ENCODE results near the gene IFNLR1.

Gene IFNLR1

DNA sequence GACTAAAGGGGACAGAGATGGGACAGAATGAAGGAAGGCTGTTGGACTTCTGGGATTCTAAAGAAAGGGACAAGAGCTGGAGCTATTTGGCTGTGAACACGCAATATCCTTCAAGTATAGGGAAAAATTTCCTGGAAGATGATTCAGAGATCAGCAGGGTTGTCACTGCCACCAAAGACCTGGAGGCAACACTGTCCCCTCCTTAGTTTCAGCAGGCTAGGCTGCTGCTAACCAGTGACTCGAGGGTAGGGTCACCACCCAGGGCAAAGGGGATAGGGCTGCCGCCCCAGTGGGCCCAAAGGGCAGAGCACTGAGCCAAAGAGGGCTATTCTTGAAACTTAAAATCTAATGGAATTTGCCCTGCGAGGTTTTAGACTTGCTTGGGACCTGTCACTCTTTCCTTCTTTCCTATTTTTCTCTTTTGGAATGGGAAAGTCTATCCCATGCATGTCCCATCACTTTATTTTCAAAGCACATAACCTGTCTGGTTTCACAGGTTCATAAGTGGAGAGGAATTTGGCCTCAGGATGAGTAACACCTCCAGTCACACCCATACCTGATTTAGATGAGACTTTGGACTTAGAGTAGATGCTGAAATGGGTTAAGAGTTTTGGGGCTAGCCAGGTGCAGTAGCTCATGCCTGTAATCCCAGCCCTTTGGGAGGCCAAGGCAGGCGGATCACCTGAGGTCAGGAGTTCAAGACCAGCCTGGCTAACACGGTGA is 11.9 kb downstream of the IFNLR1 start:
- DNase-seq, result no peak

DNA sequence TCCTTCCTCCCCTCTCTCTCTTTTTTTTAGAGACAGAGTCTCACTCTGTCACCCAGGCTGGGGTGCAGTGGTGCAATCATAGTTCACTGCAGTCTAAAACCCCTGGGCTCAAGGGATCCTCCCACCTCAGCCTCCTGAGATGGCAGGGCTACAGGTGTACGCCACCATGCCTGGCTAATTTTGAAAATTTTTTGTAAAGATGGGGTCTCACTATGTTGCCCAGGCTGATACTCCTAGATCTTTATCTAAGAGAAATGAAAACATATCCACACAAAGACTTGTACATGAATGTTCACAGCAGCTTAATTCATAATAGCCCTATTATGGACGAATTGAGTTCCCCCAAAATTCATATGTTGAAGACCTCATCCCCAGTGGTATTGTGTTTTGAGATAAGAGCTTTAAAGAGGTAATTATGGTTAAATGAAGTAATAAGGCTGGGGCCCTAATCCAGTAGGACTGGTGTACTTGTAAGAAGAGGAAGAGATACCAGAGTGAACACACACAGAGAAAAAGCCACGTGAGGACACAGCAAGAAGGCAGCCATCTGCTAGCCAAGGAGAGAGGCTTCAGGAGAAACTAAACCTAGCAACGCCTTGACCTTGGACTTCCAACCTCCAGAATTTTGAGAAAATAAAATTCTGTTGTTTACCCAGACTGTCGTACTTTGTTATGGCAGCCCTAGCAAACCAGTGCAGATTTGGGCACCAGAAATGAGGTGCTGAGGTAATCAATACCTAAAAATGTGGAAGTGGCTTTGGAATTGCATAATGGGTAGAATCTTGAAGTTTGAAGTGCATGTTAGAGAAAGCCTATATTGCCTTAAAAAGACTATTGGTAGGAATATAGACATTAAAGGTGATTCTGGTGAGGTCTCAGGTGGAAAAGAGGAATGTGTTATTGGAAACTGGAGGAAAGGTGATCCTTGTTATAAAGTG is 13.2 kb downstream of the IFNLR1 start:
- no peak for DNase-seq

DNA sequence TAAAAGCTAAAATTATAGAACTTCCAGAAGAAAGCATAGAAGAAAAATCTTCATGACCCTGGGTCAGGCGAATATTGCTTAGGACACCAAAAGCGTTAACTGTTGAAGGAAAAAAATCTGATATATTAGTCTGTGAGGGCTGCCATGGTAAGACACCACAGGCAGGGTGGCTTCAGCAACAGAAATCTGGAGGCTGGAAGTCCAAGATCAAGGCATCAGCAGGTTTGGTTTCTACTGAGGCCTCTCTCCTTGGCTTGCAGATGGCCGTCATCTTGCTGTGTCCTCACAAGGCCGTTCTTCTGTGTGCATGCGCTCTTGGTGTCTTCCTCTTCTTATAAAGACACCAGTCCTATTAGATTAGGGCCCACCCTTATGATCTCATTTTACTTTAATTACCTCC is 14.5 kb downstream of the IFNLR1 start:
- peak; percentile 38 for DNase-seq

DNA sequence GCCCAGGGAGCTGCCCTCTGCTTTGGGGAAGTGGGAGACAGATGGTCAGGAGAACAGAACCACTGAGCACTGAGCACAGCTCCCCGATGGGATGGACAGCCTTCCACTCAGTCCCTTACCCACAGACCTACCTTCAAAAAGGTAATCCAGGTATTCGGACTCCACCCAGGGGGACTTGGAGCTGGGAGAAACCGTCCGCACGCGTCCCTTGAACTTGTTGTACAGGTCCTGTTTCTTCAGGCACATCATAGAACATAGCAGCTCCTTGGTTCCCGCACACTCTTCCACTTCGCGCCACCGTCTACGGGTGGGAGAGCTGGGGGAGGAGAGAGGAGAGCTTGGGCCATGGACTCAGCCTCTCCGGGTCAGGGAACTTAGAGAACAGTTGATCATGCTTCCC is 17.8 kb downstream of the IFNLR1 start:
- DNase-seq, result peak; percentile 52

DNA sequence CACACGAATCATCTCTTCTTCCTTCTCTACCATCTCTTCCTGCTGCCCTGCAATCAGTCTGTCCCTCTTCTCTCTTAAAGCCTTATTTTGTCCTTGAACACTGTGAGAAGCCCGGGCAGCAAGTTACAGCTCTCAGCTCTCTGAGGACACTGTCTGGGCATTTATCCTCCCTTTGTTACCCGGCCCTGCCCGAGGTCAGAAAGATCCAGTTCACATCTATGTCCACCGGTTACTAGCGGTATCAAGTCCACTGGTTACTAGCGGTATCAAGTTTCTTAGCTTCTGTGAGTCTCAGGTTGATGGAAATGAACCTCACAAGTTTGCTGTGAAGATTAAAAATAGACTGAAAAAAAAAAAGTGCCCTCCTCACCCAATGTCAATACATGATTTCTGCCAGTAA is 18.8 kb downstream of the IFNLR1 start:
- peak; percentile 19 for DNase-seq

DNA sequence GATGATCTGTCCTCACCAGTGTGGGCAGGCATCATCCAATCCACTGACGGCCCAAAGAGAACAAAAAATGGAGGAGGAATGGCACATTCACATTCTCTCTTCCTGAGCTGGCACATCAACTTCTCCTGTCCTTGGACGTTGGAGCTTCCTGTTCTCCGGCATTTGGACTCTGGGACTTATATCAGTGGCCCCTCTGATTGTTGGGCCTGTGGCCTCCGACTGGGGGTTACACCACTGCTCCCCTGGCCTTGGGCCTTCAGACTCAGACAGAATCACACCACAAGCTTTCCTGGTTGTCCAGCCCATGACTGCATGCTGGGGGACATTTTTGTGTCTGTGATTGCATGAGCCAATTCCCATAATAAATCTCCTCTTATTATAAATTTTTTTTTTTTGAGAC is 20.1 kb downstream of the IFNLR1 start:
- DNase-seq, result peak; percentile 5

DNA sequence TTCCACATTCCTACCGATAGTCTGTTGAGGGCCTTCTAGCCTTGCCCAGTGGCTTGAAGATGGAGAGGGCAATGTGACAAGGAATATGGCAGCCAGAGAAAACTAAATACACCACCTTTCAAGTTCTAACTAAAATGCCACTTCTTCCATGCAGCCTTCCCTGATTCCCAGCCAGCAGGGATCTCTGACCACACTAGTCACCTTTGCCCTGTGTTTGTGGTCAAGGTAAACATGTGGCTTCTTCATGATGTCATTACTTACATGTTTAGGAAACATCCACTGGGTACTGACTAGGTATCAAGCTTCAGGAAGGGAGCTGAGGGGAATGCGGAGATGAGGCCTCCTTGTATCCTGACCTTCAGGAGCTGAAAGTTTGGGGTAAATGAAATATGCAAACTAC is 21.6 kb downstream of the IFNLR1 start:
- peak; percentile 10 for DNase-seq

DNA sequence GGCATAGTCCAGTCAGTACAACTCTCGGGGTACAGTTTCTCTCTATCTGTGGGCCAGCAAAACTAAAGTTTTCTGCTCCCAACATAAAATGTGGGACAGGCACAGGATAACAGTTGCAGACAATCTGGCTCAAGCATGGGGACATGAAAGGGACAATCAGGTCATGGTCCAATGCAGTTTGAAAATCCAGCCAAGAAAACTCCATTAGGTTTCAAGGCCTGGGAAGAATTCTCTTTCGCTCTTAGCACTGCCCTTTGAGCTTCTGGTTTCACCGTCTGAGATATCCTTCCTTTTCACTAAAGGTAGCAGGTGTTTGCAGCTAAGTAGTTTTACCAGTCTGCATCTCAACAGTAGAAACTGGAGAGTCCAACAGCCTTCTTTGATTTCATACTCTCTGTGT is 23.1 kb downstream of the IFNLR1 start:
- DNase-seq, result peak; percentile 12

DNA sequence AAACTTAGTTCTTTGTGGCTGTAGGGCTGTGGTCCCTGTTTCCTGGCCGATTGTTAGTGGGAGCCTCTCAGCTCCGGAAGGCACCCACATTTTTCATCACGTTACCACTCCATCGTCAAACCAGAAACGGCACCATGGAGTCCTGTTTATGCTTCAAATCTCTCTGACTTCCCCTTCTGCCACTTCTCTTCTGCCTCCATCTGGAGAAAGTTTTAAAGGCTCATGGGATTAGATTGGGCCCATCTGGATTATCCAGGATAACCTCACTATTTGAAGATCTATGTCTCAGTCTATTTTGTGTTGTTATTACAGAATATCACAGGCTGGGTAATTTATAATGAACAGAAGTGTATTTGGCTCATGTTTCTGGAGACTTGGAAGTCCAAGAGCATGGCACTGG is 24.9 kb downstream of the IFNLR1 start:
- DNase-seq, result no peak

DNA sequence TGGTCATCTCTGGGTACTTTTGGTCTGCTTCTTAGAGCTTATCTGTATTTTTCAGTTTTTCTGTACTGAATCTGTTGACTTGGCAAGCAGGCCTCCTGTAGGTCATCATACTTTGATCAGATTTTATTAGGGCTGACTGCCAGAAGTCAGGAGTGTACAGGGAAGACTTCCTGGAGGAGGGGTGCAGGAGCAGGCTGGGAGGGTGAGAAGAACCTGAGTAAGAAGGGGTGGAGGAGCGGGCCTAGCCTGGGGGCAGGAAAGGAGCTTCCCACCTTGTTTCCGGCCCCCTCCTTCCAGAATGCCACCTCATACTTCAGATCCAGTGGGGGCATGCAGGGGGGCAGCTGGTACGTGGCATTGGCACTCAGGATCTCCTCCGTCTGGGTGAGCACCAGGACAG is 25.8 kb downstream of the IFNLR1 start:
- DNase-seq, result peak; percentile 36

DNA sequence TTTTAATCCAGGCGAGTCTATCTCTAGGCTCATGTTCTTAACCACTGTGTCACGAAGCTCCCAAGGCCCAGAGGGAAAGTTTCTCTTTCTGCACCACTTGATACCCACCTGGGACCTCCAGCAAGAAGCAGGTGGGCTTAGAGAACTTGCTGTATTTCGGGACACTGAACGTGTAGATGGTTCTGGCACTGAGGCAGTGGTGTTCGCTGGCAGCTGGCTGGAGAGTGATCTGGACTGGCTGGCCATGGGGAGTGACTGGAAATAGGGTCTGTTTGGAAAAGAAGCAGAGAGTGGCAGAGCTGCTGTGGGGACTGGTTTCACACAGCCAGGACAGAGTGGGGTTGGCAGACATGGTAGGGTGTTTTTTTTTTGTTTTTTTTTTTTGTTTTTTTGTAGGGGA is 27.7 kb downstream of the IFNLR1 start:
- DNase-seq, result peak; percentile 41

DNA sequence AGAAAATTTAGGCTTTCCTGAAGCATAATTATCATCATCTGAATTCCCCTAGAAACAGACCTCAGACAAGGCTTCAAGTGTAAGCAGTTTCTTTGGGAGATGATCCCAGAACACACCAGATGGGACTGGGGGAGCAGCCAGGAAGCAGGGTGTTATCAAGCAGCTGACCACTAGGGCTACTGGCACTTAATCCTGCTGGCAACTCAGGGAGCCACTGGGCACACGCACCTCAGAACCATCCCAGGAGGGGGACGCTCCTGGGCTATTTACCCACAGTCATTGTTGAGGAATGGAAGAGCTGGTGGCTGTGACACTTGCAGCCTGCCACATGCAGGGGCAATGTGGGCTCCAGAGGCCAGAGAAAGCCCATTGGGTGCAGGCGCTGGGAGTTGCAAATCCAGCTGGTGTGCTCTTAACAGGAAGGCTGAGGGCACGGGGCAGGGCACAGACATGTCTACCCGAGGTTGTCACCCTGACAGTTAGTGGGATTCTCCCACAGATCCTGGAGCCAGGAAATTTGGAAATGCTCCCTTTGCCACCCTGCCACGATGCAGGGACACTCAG is 29.1 kb downstream of the IFNLR1 start:
- peak; percentile 28 for DNase-seq

DNA sequence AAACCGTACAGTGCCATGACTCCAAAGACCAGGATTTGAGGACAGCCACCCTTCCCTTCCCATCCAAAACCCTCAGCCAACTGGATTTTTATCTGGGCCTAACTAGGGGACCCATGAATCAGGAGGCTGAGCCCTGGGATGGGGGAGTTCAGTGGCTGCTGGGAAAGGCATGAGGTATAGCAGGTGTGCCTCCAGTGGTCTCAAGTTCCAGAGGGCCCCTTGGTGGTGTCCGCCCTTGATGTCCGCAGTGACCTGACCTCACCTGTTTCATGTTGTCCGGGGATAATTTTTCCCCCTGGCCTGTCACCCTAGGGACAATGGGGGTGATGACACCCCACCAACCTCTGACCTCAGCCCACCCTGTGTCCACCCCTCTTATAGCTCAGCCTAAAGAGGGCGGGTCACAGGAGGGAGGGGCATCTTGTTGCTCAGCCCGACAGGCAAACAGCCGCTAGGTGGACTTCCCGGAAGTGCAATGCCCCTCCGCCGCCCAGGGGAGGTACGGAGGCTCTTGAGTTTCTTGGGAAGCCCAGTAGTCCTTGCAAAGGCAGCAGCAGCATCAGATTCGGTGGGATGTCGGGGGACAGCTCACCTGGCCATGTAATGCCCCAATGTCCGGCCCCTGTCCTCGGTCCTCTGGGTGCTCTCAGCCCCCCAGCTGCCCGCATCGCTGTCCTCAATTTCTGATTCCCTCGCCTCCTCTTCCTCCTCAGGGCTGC is 30.4 kb downstream of the IFNLR1 start:
- DNase-seq, result peak; percentile 52

DNA sequence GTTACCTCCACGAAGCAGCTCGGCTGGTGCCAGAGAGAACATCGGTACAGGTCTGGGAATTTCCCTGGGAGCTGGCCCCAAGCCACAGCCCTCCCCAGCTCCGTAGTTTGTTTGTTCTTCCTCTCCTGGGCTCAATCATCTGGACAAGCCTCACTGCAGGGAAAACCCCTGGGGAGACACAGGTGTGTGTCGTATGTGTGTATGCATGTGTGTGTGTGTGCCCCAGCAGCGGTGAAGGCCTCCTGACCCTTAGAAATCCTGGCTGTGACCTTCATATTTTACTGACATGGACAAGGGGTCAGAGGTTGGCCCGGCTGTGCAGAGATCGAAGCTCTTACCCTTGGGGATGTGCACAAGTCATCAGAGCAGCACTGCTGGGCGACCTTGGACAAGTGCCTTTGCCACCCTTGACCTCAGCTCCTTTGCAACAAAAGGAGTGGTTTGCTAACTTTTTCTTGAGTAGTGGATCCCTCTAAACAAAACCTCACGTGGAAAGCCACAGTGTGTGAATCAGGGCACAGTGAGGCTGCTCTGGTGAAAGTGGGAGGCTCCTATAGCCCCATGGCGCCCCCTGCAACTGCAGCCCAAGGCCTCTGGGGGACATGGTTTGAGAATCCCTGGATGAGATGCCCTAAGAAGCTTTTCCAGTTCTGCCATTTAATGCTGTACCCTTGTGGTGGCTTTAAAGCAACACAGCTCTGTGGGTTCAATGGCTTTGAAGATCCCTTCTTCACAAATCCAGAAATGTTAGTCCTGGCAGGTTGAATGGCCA is 31.9 kb downstream of the IFNLR1 start:
- peak; percentile 59 for DNase-seq

DNA sequence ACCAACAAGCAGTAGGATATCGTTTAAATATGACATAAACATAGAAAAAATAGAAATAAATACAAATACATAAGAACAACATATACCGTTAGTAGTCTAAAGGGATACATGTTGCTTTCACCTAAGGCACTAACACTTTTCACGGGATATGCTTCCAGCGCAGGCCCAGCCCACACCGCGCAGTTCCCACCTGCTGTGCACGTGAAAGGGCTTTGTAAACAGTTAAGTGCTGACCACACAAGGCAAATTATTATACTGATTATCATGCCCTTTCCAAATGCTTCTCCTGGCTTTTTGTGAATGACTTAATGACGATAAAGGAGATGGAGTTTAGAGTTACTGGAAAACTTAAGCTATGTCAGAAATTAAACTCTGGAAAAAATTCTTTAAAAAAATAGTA is 32.9 kb downstream of the IFNLR1 start:
- no peak for DNase-seq

DNA sequence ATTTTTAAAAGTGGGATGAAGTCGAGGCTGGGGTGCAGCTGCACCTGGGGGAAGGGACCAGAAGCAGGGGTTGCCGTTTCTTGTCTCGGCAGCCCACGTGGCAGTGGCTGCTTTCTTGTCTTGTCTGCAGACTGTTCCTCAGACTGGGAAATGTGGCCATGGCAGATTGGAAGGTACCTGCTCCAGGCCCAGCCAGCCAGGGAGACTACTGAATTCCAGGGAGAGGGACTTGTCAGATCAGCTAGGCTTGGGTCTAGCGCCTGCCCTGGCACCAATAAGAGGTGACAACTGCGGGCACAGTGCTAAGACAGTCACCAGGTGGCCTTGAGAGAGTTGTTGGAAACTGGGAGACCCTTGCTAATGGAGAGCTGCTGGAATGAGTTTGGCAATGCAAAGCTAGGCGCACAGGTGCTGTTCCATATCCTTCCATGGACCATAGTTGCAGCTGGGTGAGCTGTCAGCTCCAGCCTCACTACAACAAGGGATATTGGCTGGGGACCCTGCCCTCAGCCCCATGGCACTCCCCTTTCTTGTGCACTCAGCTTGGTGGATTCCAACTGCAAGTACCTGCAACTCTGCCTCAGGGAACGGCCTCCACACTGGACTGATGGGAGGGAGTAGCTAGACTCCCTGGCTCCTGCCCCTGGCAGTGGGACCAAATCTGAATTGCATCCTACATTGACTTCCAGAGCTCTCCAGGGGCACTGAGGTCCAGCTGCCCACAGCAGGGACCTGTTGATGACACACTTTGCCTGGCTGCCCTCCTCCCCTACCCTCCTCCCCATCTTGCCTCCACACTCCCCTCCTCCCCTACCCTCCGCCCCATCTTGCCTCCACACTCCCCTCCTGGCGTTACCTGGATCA is 34.2 kb downstream of the IFNLR1 start:
- peak; percentile 57 for DNase-seq

DNA sequence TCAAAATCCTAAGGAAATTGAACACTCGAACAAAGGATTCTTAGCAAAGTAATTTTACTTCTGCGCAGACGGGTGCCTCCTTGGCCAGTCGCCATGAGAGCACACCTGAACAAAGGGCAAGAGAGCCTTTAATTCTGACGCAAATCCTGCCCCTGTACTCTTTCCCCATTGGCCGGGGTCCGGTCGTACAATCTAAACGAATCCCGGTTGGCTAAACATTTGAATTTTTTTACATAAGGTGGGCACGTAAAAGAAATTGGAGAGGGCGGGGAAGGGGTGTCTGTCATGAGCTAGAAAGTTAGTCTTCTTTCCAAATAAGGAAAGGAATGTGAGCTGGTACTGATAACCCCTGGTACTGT is 35.9 kb downstream of the IFNLR1 start:
- DNase-seq, result peak; percentile 47

DNA sequence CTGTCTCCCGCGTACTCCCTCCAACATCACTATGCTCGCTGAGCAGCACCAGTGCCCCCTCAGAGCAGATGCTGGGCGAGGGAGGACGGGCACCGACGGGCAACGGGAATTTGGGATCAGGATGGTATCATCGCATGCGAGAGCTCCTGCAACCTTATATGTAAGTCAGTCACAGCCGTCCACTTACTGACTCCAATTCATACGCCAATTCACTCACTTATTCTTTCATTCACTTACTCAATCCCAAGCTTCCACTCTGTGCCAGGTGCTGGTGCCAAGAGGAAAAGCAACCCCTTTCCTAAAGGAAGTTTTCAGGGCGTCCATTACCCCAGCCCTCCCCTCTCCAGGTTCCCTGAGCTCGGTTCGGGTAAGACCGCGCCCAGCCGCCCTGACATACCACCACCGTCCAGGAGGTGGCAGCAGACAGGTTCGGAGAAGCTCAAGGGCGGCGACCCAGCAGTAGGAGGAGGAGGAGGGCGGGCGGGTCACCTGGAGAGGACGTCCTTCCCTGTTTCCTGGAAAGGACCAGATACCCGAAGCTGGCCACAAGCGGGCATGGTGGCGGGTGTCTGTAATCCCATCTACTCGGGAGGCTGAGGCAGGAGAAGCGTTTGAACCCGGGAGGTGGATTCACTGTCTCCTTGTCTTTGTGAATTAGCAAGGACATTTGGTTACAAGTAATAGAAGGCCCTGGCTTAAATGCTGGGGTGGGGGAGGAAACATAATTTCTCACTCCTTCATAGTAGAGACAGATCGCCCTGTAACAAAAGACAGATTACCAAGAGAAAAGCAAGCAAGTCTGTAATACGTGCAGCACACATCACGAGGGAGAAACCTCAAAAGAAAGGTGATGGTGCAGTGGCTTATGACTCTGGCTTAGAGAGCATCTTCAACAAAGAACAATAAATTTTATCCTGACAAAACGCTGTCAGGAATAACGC is 36.6 kb downstream of the IFNLR1 start:
- DNase-seq, result peak; percentile 95

DNA sequence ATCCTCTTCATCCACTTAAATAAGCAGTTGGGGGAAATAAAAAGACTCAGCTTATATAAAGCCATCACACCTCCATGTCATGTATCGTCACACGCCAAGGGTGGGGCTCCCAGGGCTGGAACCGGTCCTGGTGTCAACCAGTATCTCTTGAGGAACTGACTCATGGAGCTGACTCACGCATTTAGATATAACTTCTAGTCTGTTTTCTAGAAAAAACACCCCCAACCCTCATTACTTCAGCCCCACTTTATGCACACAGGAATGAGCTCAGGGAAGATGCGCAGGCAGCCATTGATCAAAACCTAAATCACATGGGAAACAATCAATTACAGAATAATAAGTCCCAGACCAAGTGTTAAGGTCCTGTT is 37.2 kb downstream of the IFNLR1 start:
- peak; percentile 81 for DNase-seq

DNA sequence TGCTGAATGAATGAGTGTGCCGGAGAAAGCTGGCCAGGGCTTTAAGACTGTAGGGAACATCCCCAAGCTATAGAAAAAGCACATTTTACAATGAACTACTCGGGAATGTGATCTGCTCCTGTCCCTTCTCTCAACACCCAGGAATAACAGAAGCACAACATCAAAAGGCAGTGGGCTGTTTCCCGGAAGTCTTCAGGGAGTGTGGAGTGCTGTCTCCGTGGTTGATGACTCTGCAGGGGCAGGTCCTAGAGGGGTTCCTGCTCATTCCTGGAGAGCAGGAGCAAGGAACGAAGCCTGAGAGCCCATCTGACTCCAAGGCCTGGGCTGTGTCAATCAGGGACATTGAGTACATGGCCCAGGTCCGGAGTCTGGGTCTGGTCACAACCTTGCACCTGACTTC is 39.3 kb downstream of the IFNLR1 start:
- DNase-seq, result no peak

Data from activated effector memory CD4-positive, alpha-beta T cell treated with anti-CD3 and anti-CD28 coated beads, Interleukin-2, amount 50 U/mL, for 16 hours (primary cell).